ENCODE data around the gene GMPS. TPM values are rescaled to one million over a fixed set of nuclear protein-coding genes. Genes with fewer than 3 reads are reported as not detected.

The GMPS gene
- total and polyA plus RNA-seq, 2 donors from 2014 or later: 21.1 to 43.9 TPM

DNA sequence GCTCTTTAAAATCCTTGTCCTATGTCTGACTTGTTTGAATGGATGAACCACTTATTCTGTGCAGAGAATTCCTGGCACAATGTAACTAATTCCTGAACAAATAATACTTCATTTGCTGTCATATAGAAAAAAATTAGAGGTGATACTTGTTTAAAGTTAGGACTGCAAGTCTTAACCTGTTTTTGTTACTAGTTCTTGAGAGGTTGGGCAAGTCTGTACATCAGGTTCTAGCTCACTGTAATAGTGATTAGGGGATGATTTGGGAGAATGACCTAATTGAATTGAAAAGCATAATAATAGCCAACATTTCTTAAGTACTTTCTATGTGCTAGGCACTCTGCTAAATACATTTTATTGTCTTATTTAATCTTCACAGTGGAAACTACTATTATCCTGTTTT is 49.3 kb downstream of the GMPS start:
- H3K4me3 ChIP-seq (ENCODE audit: low read length in 3 of 3): no peak overlapping the region
- peaks cover 4 to 24% (median 14%) of the 10 kb centered on the region in 3 donors for H3K36me3 ChIP-seq (ENCODE audit: control insufficient read depth in 2 of 3, insufficient read depth in 3 of 3, low read length in 3 of 3)
- H3K27me3 ChIP-seq (ENCODE audit: control insufficient read depth, insufficient read depth, low read length): no peaks in the 10 kb centered on the region
- DNase-seq (no peak), FAIRE-seq (no peak)
- TF ChIP-seq, protein P1, sequence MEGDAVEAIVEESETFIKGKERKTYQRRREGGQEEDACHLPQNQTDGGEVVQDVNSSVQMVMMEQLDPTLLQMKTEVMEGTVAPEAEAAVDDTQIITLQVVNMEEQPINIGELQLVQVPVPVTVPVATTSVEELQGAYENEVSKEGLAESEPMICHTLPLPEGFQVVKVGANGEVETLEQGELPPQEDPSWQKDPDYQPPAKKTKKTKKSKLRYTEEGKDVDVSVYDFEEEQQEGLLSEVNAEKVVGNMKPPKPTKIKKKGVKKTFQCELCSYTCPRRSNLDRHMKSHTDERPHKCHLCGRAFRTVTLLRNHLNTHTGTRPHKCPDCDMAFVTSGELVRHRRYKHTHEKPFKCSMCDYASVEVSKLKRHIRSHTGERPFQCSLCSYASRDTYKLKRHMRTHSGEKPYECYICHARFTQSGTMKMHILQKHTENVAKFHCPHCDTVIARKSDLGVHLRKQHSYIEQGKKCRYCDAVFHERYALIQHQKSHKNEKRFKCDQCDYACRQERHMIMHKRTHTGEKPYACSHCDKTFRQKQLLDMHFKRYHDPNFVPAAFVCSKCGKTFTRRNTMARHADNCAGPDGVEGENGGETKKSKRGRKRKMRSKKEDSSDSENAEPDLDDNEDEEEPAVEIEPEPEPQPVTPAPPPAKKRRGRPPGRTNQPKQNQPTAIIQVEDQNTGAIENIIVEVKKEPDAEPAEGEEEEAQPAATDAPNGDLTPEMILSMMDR (IDR thresholded peaks at IDR 0.05; ENCODE audit: borderline replicate concordance, extremely low read depth, insufficient read depth): no peak
- intact Hi-C loops (cut with DNase I): no loop called here
- H3K4me1 ChIP-seq (ENCODE audit: control insufficient read depth in 2 of 3, insufficient read depth in 2 of 3, low read depth in 1 of 3, low read length in 3 of 3): no peaks in the 10 kb centered on the region
- no peak overlapping the region for H3K27ac ChIP-seq (ENCODE audit: low read depth in 2 of 2, low read length in 2 of 2)
- H3K9me3 ChIP-seq (ENCODE audit: control insufficient read depth in 2 of 3, insufficient read depth in 1 of 3, low read length in 3 of 3): no peaks in the 10 kb centered on the region
- H3K9ac ChIP-seq (ENCODE audit: low read length in 3 of 3): no peak overlapping the region

DNA sequence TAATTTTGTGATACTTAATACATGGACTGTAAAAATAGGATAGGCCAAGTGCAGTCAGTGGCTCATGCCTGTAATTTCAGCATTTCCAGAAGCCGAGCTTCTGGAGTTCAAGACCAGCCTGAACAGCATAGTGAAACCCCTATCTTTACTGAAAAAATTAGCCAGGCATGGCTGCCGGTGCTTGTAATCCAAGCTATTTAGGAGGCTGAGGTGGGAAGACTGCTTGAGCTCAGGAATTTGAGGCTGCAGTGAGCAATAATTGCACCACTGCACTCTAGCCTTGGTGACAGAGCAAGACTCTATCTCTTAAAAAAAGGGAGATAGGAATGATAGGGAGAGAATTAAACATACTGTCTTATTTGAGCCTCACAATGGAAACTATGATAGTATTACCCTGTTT is 51.0 kb downstream of the GMPS start:
- intact Hi-C loops (cut with DNase I): no loop called here

DNA sequence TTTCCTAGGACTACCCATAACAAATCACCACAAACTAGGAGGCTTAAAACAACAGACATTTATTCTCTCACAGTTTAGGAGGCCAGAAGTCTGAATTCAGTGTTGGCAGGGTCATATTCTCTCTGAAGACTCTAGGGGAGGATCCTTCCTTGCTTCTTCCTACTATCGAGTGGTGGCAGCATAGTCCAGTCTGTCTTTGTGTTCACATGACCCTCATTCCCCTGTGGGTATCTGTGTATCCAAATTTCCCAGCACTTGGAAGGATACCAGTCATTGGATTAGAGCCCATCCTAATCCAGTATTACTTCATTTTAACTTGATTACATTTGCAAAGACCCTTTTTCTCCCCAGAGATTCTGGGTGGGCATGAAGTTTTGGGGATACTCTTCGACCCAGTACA is 63.8 kb downstream of the GMPS start:
- DNase-seq: no peak
- FAIRE-seq: no peak
- intact Hi-C loops (cut with DNase I): no loop called here
- Histone ChIP-seq H3K9ac (ENCODE audit: low read length in 3 of 3) (no peak overlapping the region), H3K9me3 (ENCODE audit: control insufficient read depth in 2 of 3, insufficient read depth in 1 of 3, low read length in 3 of 3) (no peaks in the 10 kb centered on the region), H3K4me3 (ENCODE audit: low read length in 3 of 3) (no peak overlapping the region), H3K36me3 (ENCODE audit: control insufficient read depth in 2 of 3, insufficient read depth in 3 of 3, low read length in 3 of 3) (peaks cover 0 to 20% (median 13%) of the 10 kb centered on the region in 3 donors), H3K27me3 (ENCODE audit: control insufficient read depth, insufficient read depth, low read length) (no peaks in the 10 kb centered on the region), H3K4me1 (ENCODE audit: control insufficient read depth in 2 of 3, insufficient read depth in 2 of 3, low read depth in 1 of 3, low read length in 3 of 3) (no peaks in the 10 kb centered on the region), H3K27ac (ENCODE audit: low read depth in 2 of 2, low read length in 2 of 2) (no peak overlapping the region)
- TF ChIP-seq, protein P1 (IDR thresholded peaks at IDR 0.05; ENCODE audit: borderline replicate concordance, extremely low read depth, insufficient read depth): no peak

More for the DNA sequence above, 51.0 kb downstream of the GMPS start:
- Histone ChIP-seq H3K4me3 (ENCODE audit: low read length in 3 of 3) (no peak overlapping the region), H3K27me3 (ENCODE audit: control insufficient read depth, insufficient read depth, low read length) (no peaks in the 10 kb centered on the region), H3K9me3 (ENCODE audit: control insufficient read depth in 2 of 3, insufficient read depth in 1 of 3, low read length in 3 of 3) (no peaks in the 10 kb centered on the region), H3K36me3 (ENCODE audit: control insufficient read depth in 2 of 3, insufficient read depth in 3 of 3, low read length in 3 of 3) (peaks cover 3 to 19% (median 11%) of the 10 kb centered on the region in 3 donors), H3K27ac (ENCODE audit: low read depth in 2 of 2, low read length in 2 of 2) (no peak overlapping the region), H3K4me1 (ENCODE audit: control insufficient read depth in 2 of 3, insufficient read depth in 2 of 3, low read depth in 1 of 3, low read length in 3 of 3) (no peaks in the 10 kb centered on the region), H3K9ac (ENCODE audit: low read length in 3 of 3) (no peak overlapping the region)
- no peak for DNase-seq
- TF ChIP-seq, protein P1 (IDR thresholded peaks at IDR 0.05; ENCODE audit: borderline replicate concordance, extremely low read depth, insufficient read depth): no peak
- FAIRE-seq: no peak

DNA sequence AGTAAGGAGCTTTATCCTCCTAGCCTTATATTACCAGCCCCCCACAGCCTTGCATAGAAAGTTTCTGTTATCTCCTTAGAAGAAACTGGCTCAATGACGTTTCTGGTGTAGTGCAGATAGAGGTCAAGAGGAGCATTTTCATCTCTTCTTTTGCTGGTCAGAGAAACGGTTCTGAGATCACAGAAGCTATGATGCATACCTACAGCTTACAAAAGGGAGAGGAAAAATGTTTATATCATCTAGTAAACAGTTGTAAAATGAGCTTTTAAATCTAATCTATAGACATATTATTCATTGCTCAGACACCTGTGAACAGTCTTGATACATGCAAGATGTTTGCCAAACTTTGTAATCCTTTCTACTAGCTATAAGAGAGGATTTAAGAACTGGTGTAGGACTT is 68.0 kb downstream of the GMPS start:
- FAIRE-seq: no peak
- TF ChIP-seq, protein P1 (IDR thresholded peaks at IDR 0.05; ENCODE audit: borderline replicate concordance, extremely low read depth, insufficient read depth): no peak
- no peaks in the 10 kb centered on the region for H3K27me3 ChIP-seq (ENCODE audit: control insufficient read depth, insufficient read depth, low read length)
- no peak overlapping the region for H3K4me3 ChIP-seq (ENCODE audit: low read length in 3 of 3)
- H3K9ac ChIP-seq (ENCODE audit: low read length in 3 of 3): no peak overlapping the region
- DNase-seq: no peak
- peaks cover 0 to 17% (median 13%) of the 10 kb centered on the region in 3 donors for H3K36me3 ChIP-seq (ENCODE audit: control insufficient read depth in 2 of 3, insufficient read depth in 3 of 3, low read length in 3 of 3)
- intact Hi-C loops (cut with DNase I): no loop called here
- no peak overlapping the region for H3K27ac ChIP-seq (ENCODE audit: low read depth in 2 of 2, low read length in 2 of 2)
- H3K9me3 ChIP-seq (ENCODE audit: control insufficient read depth in 2 of 3, insufficient read depth in 1 of 3, low read length in 3 of 3): no peaks in the 10 kb centered on the region
- H3K4me1 ChIP-seq (ENCODE audit: control insufficient read depth in 2 of 3, insufficient read depth in 2 of 3, low read depth in 1 of 3, low read length in 3 of 3): no peaks in the 10 kb centered on the region
